Measurements from ENCODE around the gene LIPC. TPM values are rescaled to one million over a fixed set of nuclear protein-coding genes. Genes with fewer than 3 reads are reported as not detected.

Gene LIPC
- total RNA-seq, 4 donors from 2014 or later, result 0.47 TPM; not detected in 3

DNA sequence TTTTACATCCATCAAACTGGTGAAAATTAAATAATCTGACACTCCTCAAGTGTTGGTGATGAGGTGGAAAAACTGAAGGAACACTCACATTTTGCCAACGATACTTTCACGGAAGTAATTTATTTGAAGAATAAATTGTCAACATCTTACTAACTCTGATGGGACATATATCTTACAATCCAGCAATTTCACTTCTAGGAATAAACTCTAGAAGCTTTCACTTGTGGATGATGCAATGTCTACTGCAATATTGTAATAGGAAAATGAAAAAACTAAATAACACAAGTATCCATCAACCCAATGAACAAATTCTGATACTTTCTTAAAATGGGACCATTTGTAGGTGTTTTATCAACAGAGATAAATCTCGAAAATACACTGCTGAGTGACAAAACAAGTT lies 16.2 kb upstream of the LIPC start:
- in situ Hi-C loops (cut with MboI; ENCODE audit: low sequenced_read_pairs in 4 of 4), result no loop called here
- ATAC-seq (no peak), DNase-seq (no peak)
- TF ChIP-seq, protein P1, sequence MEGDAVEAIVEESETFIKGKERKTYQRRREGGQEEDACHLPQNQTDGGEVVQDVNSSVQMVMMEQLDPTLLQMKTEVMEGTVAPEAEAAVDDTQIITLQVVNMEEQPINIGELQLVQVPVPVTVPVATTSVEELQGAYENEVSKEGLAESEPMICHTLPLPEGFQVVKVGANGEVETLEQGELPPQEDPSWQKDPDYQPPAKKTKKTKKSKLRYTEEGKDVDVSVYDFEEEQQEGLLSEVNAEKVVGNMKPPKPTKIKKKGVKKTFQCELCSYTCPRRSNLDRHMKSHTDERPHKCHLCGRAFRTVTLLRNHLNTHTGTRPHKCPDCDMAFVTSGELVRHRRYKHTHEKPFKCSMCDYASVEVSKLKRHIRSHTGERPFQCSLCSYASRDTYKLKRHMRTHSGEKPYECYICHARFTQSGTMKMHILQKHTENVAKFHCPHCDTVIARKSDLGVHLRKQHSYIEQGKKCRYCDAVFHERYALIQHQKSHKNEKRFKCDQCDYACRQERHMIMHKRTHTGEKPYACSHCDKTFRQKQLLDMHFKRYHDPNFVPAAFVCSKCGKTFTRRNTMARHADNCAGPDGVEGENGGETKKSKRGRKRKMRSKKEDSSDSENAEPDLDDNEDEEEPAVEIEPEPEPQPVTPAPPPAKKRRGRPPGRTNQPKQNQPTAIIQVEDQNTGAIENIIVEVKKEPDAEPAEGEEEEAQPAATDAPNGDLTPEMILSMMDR (IDR thresholded peaks at IDR 0.05 in 4 of 5, conservative IDR thresholded peaks at IDR 0.05 in 1 of 5), result no peak
- Histone ChIP-seq H3K4me1 (no peaks in the 10 kb centered on the region), H3K4me3 (no peak overlapping the region), H3K27ac (no peak overlapping the region), H3K9me3 (no peaks in the 10 kb centered on the region), H3K36me3 (no peaks in the 10 kb centered on the region), H3K27me3 (no peaks in the 10 kb centered on the region)
- intact Hi-C loops (cut with DNase I; ENCODE audit: low total_unique reads), result no loop called here

DNA sequence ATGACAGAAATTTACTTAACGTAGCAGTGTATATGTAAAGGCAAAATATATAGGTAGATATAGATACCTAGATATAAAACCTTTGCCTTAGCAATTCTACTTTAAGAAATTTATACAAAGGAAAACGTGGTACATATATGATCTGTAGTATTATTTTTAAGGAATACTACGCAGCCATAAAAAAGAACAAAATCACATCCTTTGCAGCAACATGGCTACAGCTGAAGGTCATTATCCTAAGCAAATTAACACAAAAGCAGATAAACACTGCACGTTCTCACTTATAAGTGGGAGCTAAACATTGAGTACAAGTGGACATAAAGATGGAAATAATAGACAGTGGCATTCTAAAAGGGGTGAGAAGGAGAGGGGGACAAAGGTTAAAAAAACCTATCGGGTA lies 14.8 kb upstream of the LIPC start:
- in situ Hi-C loops (cut with MboI; ENCODE audit: low sequenced_read_pairs in 4 of 4) (no loop called here), intact Hi-C loops (cut with DNase I; ENCODE audit: low total_unique reads) (no loop called here)
- TF ChIP-seq POLR2A (IDR thresholded peaks at IDR 0.05), result no peak
- TF ChIP-seq, protein P1 (IDR thresholded peaks at IDR 0.05 in 4 of 5, conservative IDR thresholded peaks at IDR 0.05 in 1 of 5), result no peak
- Histone ChIP-seq H3K9me3 (no peaks in the 10 kb centered on the region), H3K4me1 (no peaks in the 10 kb centered on the region), H3K27ac (no peak overlapping the region), H3K27me3 (no peaks in the 10 kb centered on the region), H3K4me3 (no peak overlapping the region), H3K36me3 (no peaks in the 10 kb centered on the region)
- no peak for ATAC-seq
- DNase-seq, result no peak

DNA sequence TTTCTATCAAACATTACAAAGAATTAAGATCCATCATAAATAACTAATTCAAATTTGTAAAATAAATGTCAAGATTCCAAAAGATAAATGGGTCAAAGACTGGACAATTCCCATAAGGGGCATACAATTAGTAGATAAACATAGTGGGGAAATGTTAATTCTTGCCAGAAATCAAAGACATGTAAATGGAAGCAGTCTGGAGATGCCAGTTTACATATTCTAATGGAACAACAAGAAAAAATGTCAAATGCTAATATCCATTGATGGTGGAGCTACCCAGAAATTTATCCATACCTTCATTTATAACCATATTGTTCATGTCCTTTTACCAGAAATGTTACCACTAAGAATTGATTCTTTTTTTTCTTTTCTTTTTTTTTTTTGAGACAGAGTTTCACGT lies 13.7 kb upstream of the LIPC start:
- TF ChIP-seq, protein P1 (IDR thresholded peaks at IDR 0.05 in 4 of 5, conservative IDR thresholded peaks at IDR 0.05 in 1 of 5), result no peak
- TF ChIP-seq POLR2A (IDR thresholded peaks at IDR 0.05), result no peak
- H3K27me3 ChIP-seq, result no peaks in the 10 kb centered on the region
- DNase-seq (no peak), ATAC-seq (no peak)
- H3K9me3 ChIP-seq, result no peaks in the 10 kb centered on the region
- intact Hi-C loops (cut with DNase I; ENCODE audit: low total_unique reads) (no loop called here), in situ Hi-C loops (cut with MboI; ENCODE audit: low sequenced_read_pairs in 4 of 4) (no loop called here)
- no peaks in the 10 kb centered on the region for H3K36me3 ChIP-seq
- H3K4me1 ChIP-seq, result no peaks in the 10 kb centered on the region
- no peak overlapping the region for H3K27ac ChIP-seq
- H3K4me3 ChIP-seq, result no peak overlapping the region

DNA sequence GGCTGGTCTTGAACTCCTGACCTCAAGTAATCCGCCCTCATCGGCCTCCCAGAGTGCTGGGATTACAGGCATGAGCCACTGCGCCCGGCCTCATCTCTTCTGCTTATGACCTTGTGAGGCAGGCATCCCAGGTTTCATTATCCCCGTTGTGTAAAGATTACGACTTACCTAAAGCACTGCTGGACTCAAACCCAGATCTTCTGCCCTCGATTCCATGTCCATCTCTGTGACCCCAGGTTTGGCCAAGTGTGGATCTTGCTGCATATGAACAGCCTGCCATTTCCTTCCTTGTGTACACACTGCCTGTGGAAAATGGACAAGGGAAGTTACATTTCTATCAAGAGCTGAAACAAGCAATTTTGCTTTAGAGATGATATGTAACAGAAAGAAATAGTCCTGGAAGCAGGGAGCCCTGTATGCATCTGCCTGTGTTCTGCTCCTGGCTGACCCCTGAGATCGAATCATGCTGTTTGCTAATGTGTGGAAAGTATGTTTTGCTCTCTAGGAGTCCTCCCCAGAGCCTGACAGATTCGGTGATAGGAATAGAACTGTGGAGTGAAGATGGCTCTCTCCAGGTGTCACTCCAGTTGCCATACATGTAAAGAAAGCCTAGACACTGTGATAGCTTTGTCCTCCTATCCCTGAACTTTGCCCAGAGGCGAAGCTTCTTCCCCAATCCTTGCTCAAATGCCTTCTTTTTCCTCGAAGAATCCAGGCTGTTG lies 11.8 kb upstream of the LIPC start:
- Histone ChIP-seq H3K27ac (no peak overlapping the region), H3K4me1 (no peaks in the 10 kb centered on the region), H3K36me3 (no peaks in the 10 kb centered on the region), H3K9me3 (no peaks in the 10 kb centered on the region), H3K4me3 (no peak overlapping the region), H3K27me3 (no peaks in the 10 kb centered on the region)
- intact Hi-C loops (cut with DNase I; ENCODE audit: low total_unique reads), result no loop called here
- ATAC-seq (no peak), DNase-seq (no peak)
- TF ChIP-seq POLR2A (IDR thresholded peaks at IDR 0.05), result no peak
- TF ChIP-seq, protein P1 (IDR thresholded peaks at IDR 0.05 in 4 of 5, conservative IDR thresholded peaks at IDR 0.05 in 1 of 5), result no peak
- in situ Hi-C loops (cut with MboI; ENCODE audit: low sequenced_read_pairs in 4 of 4), result no loop called here

DNA sequence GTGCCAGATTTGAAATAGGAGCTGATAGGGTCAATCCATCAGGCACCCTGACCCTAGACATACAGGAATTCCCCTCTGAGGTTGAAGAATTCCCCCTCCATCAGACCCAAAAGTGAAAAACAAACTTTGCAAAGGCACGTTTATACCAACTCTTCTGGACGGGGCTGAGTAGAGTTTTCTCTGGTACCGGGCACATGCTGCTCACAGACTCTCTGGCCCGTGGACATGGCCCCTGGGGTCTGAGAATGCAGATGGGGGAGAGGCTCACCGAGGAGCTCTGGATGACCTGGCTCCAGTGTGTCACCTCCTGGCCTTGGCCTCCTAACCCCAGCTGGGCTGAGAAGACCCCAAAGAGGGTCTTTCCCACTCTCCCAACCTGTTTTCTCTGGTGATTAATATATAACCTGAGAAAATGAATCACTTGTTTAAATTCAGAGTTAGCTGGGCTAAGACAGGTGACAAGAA lies 11.2 kb upstream of the LIPC start:
- Histone ChIP-seq H3K36me3 (no peaks in the 10 kb centered on the region), H3K27ac (no peak overlapping the region), H3K27me3 (no peaks in the 10 kb centered on the region), H3K4me3 (no peak overlapping the region), H3K4me1 (no peaks in the 10 kb centered on the region), H3K9me3 (no peaks in the 10 kb centered on the region)
- TF ChIP-seq, protein P1 (IDR thresholded peaks at IDR 0.05 in 4 of 5, conservative IDR thresholded peaks at IDR 0.05 in 1 of 5), result no peak
- no peak for TF ChIP-seq POLR2A (IDR thresholded peaks at IDR 0.05)
- ATAC-seq, result no peak
- DNase-seq, result no peak
- in situ Hi-C loops (cut with MboI; ENCODE audit: low sequenced_read_pairs in 4 of 4) (no loop called here), intact Hi-C loops (cut with DNase I; ENCODE audit: low total_unique reads) (no loop called here)
